ENCODE results near the gene RSAD1.

RSAD1 gene

DNA sequence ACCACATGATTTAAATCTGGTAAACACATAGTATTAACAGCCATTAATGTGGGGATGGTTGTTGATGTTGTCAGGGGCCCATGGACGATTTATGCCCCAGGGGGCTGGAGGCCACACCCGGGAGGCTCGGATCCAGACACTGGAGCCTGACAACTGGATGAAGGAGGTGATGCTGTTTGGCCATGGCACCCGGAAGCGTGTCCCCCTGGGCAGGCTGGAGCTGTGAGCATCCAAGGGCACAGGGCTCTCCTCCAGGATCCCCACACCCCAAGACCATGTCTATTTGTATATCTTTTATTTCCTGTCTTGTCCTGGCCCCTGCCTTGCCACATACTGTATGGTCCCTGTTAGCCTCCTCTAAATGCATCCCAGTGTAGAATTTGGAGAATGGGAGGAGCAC, 4.6 kb downstream of the RSAD1 start:
- no peaks in the 10 kb centered on the region for H3K27me3 ChIP-seq (ENCODE audit: low read depth)
- in situ Hi-C loops (cut with MboI; ENCODE audit: low sequenced_read_pairs) = loop anchor here (10.0 kb wide), 1 partner anchor 142 kb away; no protein-coding TSS in a partner anchor
- DNase-seq (ENCODE audit: low spot score in 2 of 2) = no peak
- H3K36me3 ChIP-seq (replicated peaks) = peaks cover 51% of the 10 kb centered on the region
- H3K9me3 ChIP-seq = no peaks in the 10 kb centered on the region
- no peak overlapping the region for H3K4me3 ChIP-seq
- H3K4me1 ChIP-seq = peaks cover 5% of the 10 kb centered on the region; the same call in 1 of the 2 replicates

GRCh38 chr17:50484386-50485155, 5.9 kb downstream of the RSAD1 start:
- H3K4me1 ChIP-seq = 0 out of 2 replicates have a peak, but pooled peaks cover 2% of the 10 kb centered on the region
- no peak overlapping the region for H3K4me3 ChIP-seq
- no peak for DNase-seq (ENCODE audit: low spot score in 2 of 2)
- no peaks in the 10 kb centered on the region for H3K9me3 ChIP-seq
- no peaks in the 10 kb centered on the region for H3K27me3 ChIP-seq (ENCODE audit: low read depth)
- in situ Hi-C loops (cut with MboI; ENCODE audit: low sequenced_read_pairs) = loop anchor here (10.0 kb wide), 1 partner anchor 140 kb away; no protein-coding TSS in a partner anchor
- peaks cover 51% of the 10 kb centered on the region for H3K36me3 ChIP-seq (replicated peaks)

- Histone ChIP-seq H3K36me3 (replicated peaks) (peaks cover 31% of the 10 kb centered on the region), H3K4me3 (no peak overlapping the region), H3K9me3 (no peaks in the 10 kb centered on the region), H3K4me1 (no peaks in the 10 kb centered on the region), H3K27me3 (ENCODE audit: low read depth) (no peaks in the 10 kb centered on the region)
- in situ Hi-C loops (cut with MboI; ENCODE audit: low sequenced_read_pairs) = loop anchor here (10.0 kb wide), 1 partner anchor 137 kb away; no protein-coding TSS in a partner anchor
- DNase-seq (ENCODE audit: low spot score in 2 of 2) = no peak
Observed at GRCh38 chr17:50487213-50488096, 8.8 kb downstream of the RSAD1 start.

DNA sequence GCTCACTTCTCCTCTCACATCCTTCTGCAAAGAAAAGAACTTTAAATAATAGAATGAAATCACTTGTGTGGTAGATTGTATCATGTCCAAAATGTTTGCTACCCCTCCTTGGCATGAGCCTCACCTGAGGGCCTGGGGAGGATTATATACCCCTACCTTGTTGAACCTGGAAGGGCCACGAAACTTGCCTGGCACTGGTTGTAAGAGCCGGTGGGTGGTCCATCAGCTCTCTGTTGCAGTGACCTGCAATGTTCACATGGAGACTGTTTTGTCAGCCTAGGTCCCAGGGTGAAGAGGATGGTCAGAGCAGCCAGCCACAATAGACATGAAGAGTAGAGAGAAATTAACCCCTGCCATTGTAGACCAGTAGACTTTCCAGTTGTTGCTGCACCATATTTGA, 10.2 kb downstream of the RSAD1 start:
- H3K4me3 ChIP-seq = no peak overlapping the region
- no peaks in the 10 kb centered on the region for H3K27me3 ChIP-seq (ENCODE audit: low read depth)
- DNase-seq (ENCODE audit: low spot score in 2 of 2) = no peak
- no peaks in the 10 kb centered on the region for H3K4me1 ChIP-seq
- H3K36me3 ChIP-seq (replicated peaks) = peaks cover 20% of the 10 kb centered on the region
- in situ Hi-C loops (cut with MboI; ENCODE audit: low sequenced_read_pairs) = loop anchor here (10.0 kb wide), 1 partner anchor 136 kb away; no protein-coding TSS in a partner anchor
- H3K9me3 ChIP-seq = no peaks in the 10 kb centered on the region

DNA sequence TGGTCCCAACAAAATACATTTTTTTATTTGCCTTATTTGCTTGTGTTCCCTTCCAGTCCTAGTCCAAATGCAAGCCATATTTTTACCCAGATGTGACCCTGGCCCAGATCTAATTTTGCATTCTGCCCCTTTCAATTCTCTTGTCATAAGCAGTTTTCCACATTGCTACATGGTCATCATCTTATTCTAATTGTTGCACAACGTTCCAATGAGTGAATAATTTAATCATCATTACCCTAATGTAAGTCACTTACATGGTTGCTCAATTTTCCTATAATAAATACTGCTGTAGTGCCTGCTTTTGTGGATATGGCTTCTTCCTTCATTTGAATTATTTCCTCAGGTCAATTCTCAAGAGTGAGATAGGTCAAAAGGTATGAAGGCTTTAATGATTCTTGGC, 12.8 kb downstream of the RSAD1 start:
- DNase-seq (ENCODE audit: low spot score in 2 of 2) = no peak
- no peaks in the 10 kb centered on the region for H3K9me3 ChIP-seq
- in situ Hi-C loops (cut with MboI; ENCODE audit: low sequenced_read_pairs) = no loop called here

GRCh38 chr17:50492214-50492613, 13.6 kb downstream of the RSAD1 start:
- no peak for DNase-seq (ENCODE audit: low spot score in 2 of 2)
- H3K9me3 ChIP-seq = no peaks in the 10 kb centered on the region
- H3K27me3 ChIP-seq (ENCODE audit: low read depth) = no peaks in the 10 kb centered on the region
- no peak overlapping the region for H3K4me3 ChIP-seq
- in situ Hi-C loops (cut with MboI; ENCODE audit: low sequenced_read_pairs) = no loop called here
- H3K36me3 ChIP-seq (replicated peaks) = no peaks in the 10 kb centered on the region
- no peaks in the 10 kb centered on the region for H3K4me1 ChIP-seq

More for the DNA sequence above, 12.8 kb downstream of the RSAD1 start:
- Histone ChIP-seq H3K4me3 (no peak overlapping the region), H3K27me3 (ENCODE audit: low read depth) (no peaks in the 10 kb centered on the region), H3K4me1 (no peaks in the 10 kb centered on the region), H3K36me3 (replicated peaks) (no peaks in the 10 kb centered on the region)

GRCh38 chr17:50493744-50494143, 15.1 kb downstream of the RSAD1 start:
- Histone ChIP-seq H3K9me3 (no peaks in the 10 kb centered on the region), H3K4me1 (no peaks in the 10 kb centered on the region), H3K36me3 (replicated peaks) (no peaks in the 10 kb centered on the region), H3K27me3 (ENCODE audit: low read depth) (no peaks in the 10 kb centered on the region), H3K4me3 (no peak overlapping the region)
- DNase-seq (ENCODE audit: low spot score in 2 of 2) = no peak
- in situ Hi-C loops (cut with MboI; ENCODE audit: low sequenced_read_pairs) = no loop called here

GRCh38 chr17:50495217-50495823, 16.7 kb downstream of the RSAD1 start:
- no peak for DNase-seq (ENCODE audit: low spot score in 2 of 2)
- H3K36me3 ChIP-seq (replicated peaks) = no peaks in the 10 kb centered on the region
- no peaks in the 10 kb centered on the region for H3K4me1 ChIP-seq
- H3K9me3 ChIP-seq = no peaks in the 10 kb centered on the region
- no peak overlapping the region for H3K4me3 ChIP-seq
- H3K27me3 ChIP-seq (ENCODE audit: low read depth) = no peaks in the 10 kb centered on the region
- in situ Hi-C loops (cut with MboI; ENCODE audit: low sequenced_read_pairs) = no loop called here

GRCh38 chr17:50495918-50496317, 17.3 kb downstream of the RSAD1 start:
- Histone ChIP-seq H3K27me3 (ENCODE audit: low read depth) (no peaks in the 10 kb centered on the region), H3K4me1 (no peaks in the 10 kb centered on the region), H3K4me3 (no peak overlapping the region), H3K9me3 (no peaks in the 10 kb centered on the region), H3K36me3 (replicated peaks) (no peaks in the 10 kb centered on the region)
- DNase-seq (ENCODE audit: low spot score in 2 of 2) = no peak
- in situ Hi-C loops (cut with MboI; ENCODE audit: low sequenced_read_pairs) = no loop called here

DNA sequence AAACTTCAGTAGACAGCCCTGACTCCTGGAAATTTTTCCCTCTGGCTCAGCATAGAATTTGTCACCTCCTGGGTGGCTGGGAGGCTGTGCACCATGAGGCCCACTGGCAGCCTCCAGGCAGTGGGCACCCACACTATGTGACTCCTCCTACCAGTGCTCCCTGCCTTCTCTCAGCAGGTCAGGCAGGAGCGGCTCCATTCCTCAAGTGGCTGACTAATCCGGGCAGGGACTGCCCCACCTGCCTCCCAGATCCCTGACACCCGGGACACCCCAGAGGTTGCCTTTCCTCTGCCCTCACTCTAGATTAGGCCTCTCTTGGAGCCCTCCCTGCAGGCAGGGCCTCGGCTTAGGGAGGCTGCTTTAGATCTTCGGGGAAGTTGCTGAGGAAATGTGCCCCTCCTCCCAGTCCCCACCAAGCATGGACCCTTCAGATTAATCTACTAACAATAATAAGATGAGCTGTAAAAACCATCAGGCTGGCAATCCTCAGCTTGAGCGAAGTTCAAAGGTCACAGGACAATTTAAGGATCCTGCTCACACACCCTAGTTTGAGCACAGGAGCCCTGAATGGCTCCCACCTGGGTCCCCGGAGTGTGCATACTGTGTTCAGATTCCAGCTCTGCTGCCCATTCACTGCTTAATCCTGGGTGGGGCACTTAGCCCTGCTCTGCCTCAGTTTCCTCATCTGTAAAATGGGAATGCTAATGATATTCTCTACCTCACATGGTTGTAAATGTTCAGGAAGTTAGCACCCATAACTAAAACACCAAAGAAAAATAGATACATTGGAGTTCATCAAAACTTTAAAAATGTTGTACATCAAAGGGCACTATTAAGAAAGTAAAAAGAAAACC, 19.6 kb downstream of the RSAD1 start:
- Histone ChIP-seq H3K36me3 (replicated peaks) (no peaks in the 10 kb centered on the region), H3K4me3 (no peak overlapping the region), H3K4me1 (no peaks in the 10 kb centered on the region), H3K9me3 (no peaks in the 10 kb centered on the region), H3K27me3 (ENCODE audit: low read depth) (no peaks in the 10 kb centered on the region)
- no peak for DNase-seq (ENCODE audit: low spot score in 2 of 2)
- in situ Hi-C loops (cut with MboI; ENCODE audit: low sequenced_read_pairs) = no loop called here

GRCh38 chr17:50499270-50499669, 20.6 kb downstream of the RSAD1 start:
- in situ Hi-C loops (cut with MboI; ENCODE audit: low sequenced_read_pairs) = no loop called here
- Histone ChIP-seq H3K36me3 (replicated peaks) (no peaks in the 10 kb centered on the region), H3K9me3 (no peaks in the 10 kb centered on the region)

DNA sequence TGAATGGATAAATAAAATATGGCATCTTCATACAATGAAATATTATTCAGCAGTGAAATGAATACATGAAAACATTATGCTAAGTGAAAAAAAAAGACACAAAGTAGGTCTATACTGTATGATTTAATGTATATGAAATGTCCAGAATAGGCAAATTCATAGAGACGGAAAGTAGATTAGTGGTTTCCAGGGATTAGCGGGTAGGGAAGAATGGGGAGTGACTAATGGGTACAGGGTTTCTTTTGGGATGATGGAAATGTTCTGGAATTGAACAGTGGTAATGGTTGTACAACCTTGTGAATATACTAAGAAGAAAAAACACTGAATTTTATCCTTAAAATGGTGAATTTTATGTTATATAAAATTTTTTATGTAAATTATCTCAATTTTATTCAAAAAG, 21.1 kb downstream of the RSAD1 start:
- no peaks in the 10 kb centered on the region for H3K36me3 ChIP-seq (replicated peaks)
- H3K4me1 ChIP-seq = no peaks in the 10 kb centered on the region
- DNase-seq (ENCODE audit: low spot score in 2 of 2) = no peak
- no peaks in the 10 kb centered on the region for H3K9me3 ChIP-seq
- no peaks in the 10 kb centered on the region for H3K27me3 ChIP-seq (ENCODE audit: low read depth)
- in situ Hi-C loops (cut with MboI; ENCODE audit: low sequenced_read_pairs) = no loop called here
- H3K4me3 ChIP-seq = no peak overlapping the region

More at GRCh38 chr17:50499270-50499669, 20.6 kb downstream of the RSAD1 start:
- Histone ChIP-seq H3K27me3 (ENCODE audit: low read depth) (no peaks in the 10 kb centered on the region), H3K4me1 (no peaks in the 10 kb centered on the region), H3K4me3 (no peak overlapping the region)
- no peak for DNase-seq (ENCODE audit: low spot score in 2 of 2)

GRCh38 chr17:50501054-50501453, 22.4 kb downstream of the RSAD1 start:
- no peak overlapping the region for H3K4me3 ChIP-seq
- peak in 1 of 2 experiments; percentile 65 for DNase-seq (ENCODE audit: low spot score in 2 of 2)
- in situ Hi-C loops (cut with MboI; ENCODE audit: low sequenced_read_pairs) = no loop called here
- no peaks in the 10 kb centered on the region for H3K4me1 ChIP-seq
- H3K36me3 ChIP-seq (replicated peaks) = no peaks in the 10 kb centered on the region
- no peaks in the 10 kb centered on the region for H3K9me3 ChIP-seq
- no peaks in the 10 kb centered on the region for H3K27me3 ChIP-seq (ENCODE audit: low read depth)

All from HAP-1 (cell line).